Measurements from ENCODE around the gene PTPN21. TPM values are rescaled to one million over a fixed set of nuclear protein-coding genes. Genes with fewer than 3 reads are reported as not detected.

Gene PTPN21
- total RNA-seq, 1 experiment from 2014 or later = 15.0 TPM

DNA sequence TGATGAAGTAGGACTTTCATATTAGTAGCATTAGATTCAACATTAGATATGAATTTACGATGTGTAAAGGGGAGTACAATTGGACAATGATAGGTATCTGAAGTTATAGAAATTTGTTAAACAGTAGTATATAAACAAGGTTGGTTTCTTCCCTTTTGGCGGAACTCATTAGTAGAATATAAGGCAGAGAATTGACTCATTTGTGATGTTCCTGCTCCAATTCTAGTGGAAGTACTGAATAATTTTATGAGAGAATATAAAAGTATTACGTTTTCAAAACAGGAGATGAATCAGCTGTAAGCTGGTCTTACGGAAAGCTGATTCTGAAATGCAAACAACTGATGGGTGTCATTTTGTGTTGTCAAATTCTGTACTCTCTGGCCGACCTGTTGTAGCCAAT, 21.4 kb upstream of the PTPN21 start:
- in situ Hi-C loops (cut with HindIII; ENCODE audit: low pct_unique_long_range_greater_than_20kb, low sequenced_read_pairs) (no loop called here), intact Hi-C loops (cut with micrococcal nuclease; ENCODE audit: unreplicated experiment) (no loop called here)
- no peak overlapping the region for H3K27ac ChIP-seq (ENCODE audit: low read length)
- H3K9me3 ChIP-seq (ENCODE audit: control insufficient read depth, insufficient read depth, low read depth, low read length) = no peaks in the 10 kb centered on the region
- H3K4me1 ChIP-seq (ENCODE audit: control insufficient read depth, insufficient read depth, low read length) = no peaks in the 10 kb centered on the region
- ChIA-PET CTCF (no interaction called here), POLR2A (no interaction called here)
- ATAC-seq (no peak), DNase-seq (ENCODE audit: low read depth, low spot score) (no peak)
- H3K36me3 ChIP-seq (ENCODE audit: control insufficient read depth, insufficient read depth, low read length) = peaks cover 39% of the 10 kb centered on the region
- H3K27me3 ChIP-seq (ENCODE audit: control insufficient read depth, insufficient read depth, low read length) = no peaks in the 10 kb centered on the region
- TF ChIP-seq REST (IDR thresholded peaks at IDR 0.05; ENCODE audit: insufficient read depth in 1 of 2, low read depth in 2 of 2, low read length in 1 of 2) (no peak), SIN3A (IDR thresholded peaks at IDR 0.05; ENCODE audit: borderline replicate concordance, insufficient read depth, low read depth, low read length) (no peak), CTCF (IDR thresholded peaks at IDR 0.05) (no peak), POLR2AphosphoS5 (IDR thresholded peaks at IDR 0.05; ENCODE audit: low read depth, low read length) (no peak), TCF7L2 (IDR thresholded peaks at IDR 0.05; ENCODE audit: low read depth, low read length) (no peak)
- no TSS peak for BruUV-seq (replicated peaks)
- H3K4me3 ChIP-seq (ENCODE audit: low read depth in 2 of 2, low read length in 2 of 2) = no peak overlapping the region

DNA sequence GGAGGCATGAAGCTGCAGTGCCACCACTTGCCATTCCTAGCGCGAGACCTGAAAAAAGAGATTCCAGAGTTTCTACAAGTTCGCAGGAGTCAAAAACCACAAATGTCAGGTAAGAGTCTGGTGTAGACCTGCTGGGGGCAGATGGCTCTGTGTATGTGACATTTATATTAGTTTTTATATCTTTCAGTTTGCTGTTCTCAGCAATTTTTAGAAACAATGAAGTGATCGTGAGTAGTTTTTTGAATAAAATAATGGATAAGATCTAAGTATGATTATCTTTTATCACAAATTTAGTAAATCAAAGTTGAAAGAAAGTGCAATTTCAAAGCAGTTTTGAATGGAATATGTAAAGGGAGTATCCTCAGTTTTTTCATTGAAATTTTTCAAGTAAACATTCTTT, 17.3 kb upstream of the PTPN21 start:
- intact Hi-C loops (cut with micrococcal nuclease; ENCODE audit: unreplicated experiment) = no loop called here
- in situ Hi-C loops (cut with HindIII; ENCODE audit: low pct_unique_long_range_greater_than_20kb, low sequenced_read_pairs) = no loop called here
- ATAC-seq = no peak
- no peaks in the 10 kb centered on the region for H3K4me1 ChIP-seq (ENCODE audit: control insufficient read depth, insufficient read depth, low read length)
- ChIA-PET CTCF (no interaction called here), POLR2A (no interaction called here)
- no peaks in the 10 kb centered on the region for H3K27me3 ChIP-seq (ENCODE audit: control insufficient read depth, insufficient read depth, low read length)
- peaks cover 43% of the 10 kb centered on the region for H3K36me3 ChIP-seq (ENCODE audit: control insufficient read depth, insufficient read depth, low read length)
- H3K9me3 ChIP-seq (ENCODE audit: control insufficient read depth, insufficient read depth, low read depth, low read length) = no peaks in the 10 kb centered on the region
- H3K27ac ChIP-seq (ENCODE audit: low read length) = no peak overlapping the region
- TF ChIP-seq TCF7L2 (IDR thresholded peaks at IDR 0.05; ENCODE audit: low read depth, low read length) (no peak), REST (IDR thresholded peaks at IDR 0.05; ENCODE audit: insufficient read depth in 1 of 2, low read depth in 2 of 2, low read length in 1 of 2) (no peak), CTCF (IDR thresholded peaks at IDR 0.05) (no peak)
- no peak overlapping the region for H3K4me3 ChIP-seq (ENCODE audit: low read depth in 2 of 2, low read length in 2 of 2)
- no peak for DNase-seq (ENCODE audit: low read depth, low spot score)
- BruUV-seq (replicated peaks) = no TSS peak
